PC-3 (cell line): Measurements from ENCODE around the gene PDIA6. TPM values are rescaled to one million over a fixed set of nuclear protein-coding genes. Genes with fewer than 3 reads are reported as not detected.

ENCODE experiments used
- ATAC-seq: fragments of 200-7000 bp; cut with Tn5 transposase; 2 replicates; pipeline ENCODE4 v1.9.1; 2020; ENCODE audit warnings: mild to moderate bottlenecking, moderate library complexity
- BruUV-seq: library from RNA; stranded (reverse); fragments of 400-500 nt; replicated peaks from 2 replicates; lab custom pipeline; 2021; lab: Mats Ljungman, UMichigan
- CTCF ChIA-PET: fragments of 300-600 bp; sonication (Branson Sonifier 250); formaldehyde crosslinking; loops from one replicate; lab custom pipeline; 2022; ENCODE audit warnings: antibody characterized with exemption; lab: Charles Lee
- POLR2A ChIA-PET: fragments of 300-600 bp; sonication (Branson Sonifier 250); formaldehyde crosslinking; loops from one replicate; lab custom pipeline; 2022; ENCODE audit warnings: antibody characterized with exemption; ENCODE audit not compliant: unreplicated experiment; lab: Charles Lee
- DNase-seq: peaks from one replicate; pipeline ENCODE4 v3.0.0-alpha.2; 2015
- H2AFZ ChIP-seq: fragments of 300-600 bp; sonication (generic); 2 replicates; pipeline ENCODE4 v1.6.0; 2016; ENCODE audit warnings: antibody characterized with exemption, low read length
- H3F3A ChIP-seq: fragments of 300-600 bp; sonication (generic); one replicate; pipeline ENCODE4 v1.6.0; 2017; ENCODE audit warnings: antibody characterized with exemption, low read length, control low read depth, mild to moderate bottlenecking; ENCODE audit not compliant: unreplicated experiment
- H3K27ac ChIP-seq: fragments of 300-600 bp; sonication (generic); 2 replicates; pipeline ENCODE4 v1.5.1; 2016; ENCODE audit warnings: mild to moderate bottlenecking, low read length
- H3K27me3 ChIP-seq: fragments of 300-600 bp; sonication (generic); 2 replicates; pipeline ENCODE4 v1.6.1; 2016; ENCODE audit warnings: low read length, mixed read lengths
- H3K36me3 ChIP-seq: fragments of 300-600 bp; sonication (generic); 2 replicates; pipeline ENCODE4 v1.6.1; 2016; ENCODE audit warnings: low read depth, mixed run types, low read length, mixed read lengths
- H3K4me1 ChIP-seq: fragments of 300-600 bp; sonication (generic); 2 replicates; pipeline ENCODE4 v1.5.1; 2016; ENCODE audit warnings: low read length; ENCODE audit not compliant: insufficient read depth
- H3K4me2 ChIP-seq: fragments of 300-600 bp; sonication (generic); 2 replicates; pipeline ENCODE4 v1.6.0; 2016; ENCODE audit warnings: low read length
- H3K4me3 ChIP-seq: fragments of 300-600 bp; sonication (generic); 2 replicates; pipeline ENCODE4 v1.5.1; 2016; ENCODE audit warnings: mild to moderate bottlenecking, low read length, mixed read lengths
- H3K79me2 ChIP-seq: fragments of 300-600 bp; sonication (generic); 2 replicates; pipeline ENCODE4 v1.6.1; 2017; ENCODE audit warnings: low read length, mixed read lengths
- H3K9ac ChIP-seq: fragments of 300-600 bp; sonication (generic); 2 replicates; pipeline ENCODE4 v1.6.0; 2016; ENCODE audit warnings: mild to moderate bottlenecking, low read length
- H3K9me2 ChIP-seq: fragments of 300-600 bp; sonication (generic); replicated peaks from 2 replicates; pipeline ENCODE4 v1.6.1; 2016; ENCODE audit warnings: mixed run types, low read length, mixed read lengths
- H3K9me3 ChIP-seq: fragments of 300-600 bp; sonication (generic); 2 replicates; pipeline ENCODE4 v1.6.1; 2016; ENCODE audit warnings: low read length, mixed read lengths
- H4K20me1 ChIP-seq: fragments of 300-600 bp; sonication (generic); 2 replicates; pipeline ENCODE4 v1.6.1; 2016; ENCODE audit warnings: low read length, mixed read lengths
- CTCF ChIP-seq: fragments of 300-600 bp; sonication (generic); conservative IDR thresholded peaks from 2 replicates; pipeline ENCODE4 v1.5.1; 2017; ENCODE audit warnings: antibody characterized with exemption, low read depth, mild to moderate bottlenecking, low read length
- EZH2 ChIP-seq: fragments of 300-600 bp; sonication (generic); IDR thresholded peaks from one replicate; pipeline ENCODE4 v1.6.1; 2017; ENCODE audit warnings: antibody characterized with exemption, mild to moderate bottlenecking, low read length; ENCODE audit not compliant: unreplicated experiment
- EZH2phosphoT487 ChIP-seq: fragments of 300-600 bp; sonication (generic); IDR thresholded peaks from 2 replicates; pipeline ENCODE4 v1.6.1; 2018; ENCODE audit warnings: mild to moderate bottlenecking, antibody characterized with exemption, low read length, borderline replicate concordance
- intact Hi-C: fragments of 100-400 bp; cut with micrococcal nuclease; formaldehyde crosslinking; loops from 2 replicates; pipeline ENCODE4 v1.9.0; 2023
- total RNA-seq: library from RNA; depleted of rRNA; stranded (reverse); fragments of >200 nt; gene quantifications from 2 replicates; pipeline ENCODE4 v1.2.3, GENCODE V29; 2014

Gene PDIA6
- total RNA-seq, 1 experiment from 2014 or later: 351 TPM

- intact Hi-C loops: no loop called here
- Histone ChIP-seq H3K9me2 (no peaks in the 10 kb centered on the region), H3K27ac (no peak overlapping the region), H3K36me3 (no peaks in the 10 kb centered on the region), H3K79me2 (no peaks in the 10 kb centered on the region), H3K4me1 (peaks cover 8% of the 10 kb centered on the region), H3K4me3 (no peak overlapping the region), H3K9me3 (no peaks in the 10 kb centered on the region), H3F3A (no peaks in the 10 kb centered on the region), H2AFZ (no peak overlapping the region), H4K20me1 (no peaks in the 10 kb centered on the region), H3K9ac (no peak overlapping the region), H3K27me3 (no peaks in the 10 kb centered on the region), H3K4me2 (no peak overlapping the region)
- no TSS peak for BruUV-seq
- ATAC-seq (no peak), DNase-seq (no peak)
- POLR2A ChIA-PET: interaction anchor here (0.6 kb wide), 1 partner anchor 47 kb away, joined by 3 read pairs; no protein-coding TSS in a partner anchor
- CTCF ChIA-PET: no interaction called here
- TF ChIP-seq EZH2 (no peak), CTCF (no peak), EZH2phosphoT487 (no peak)
These were observed 48.3 kb downstream of the PDIA6 start for GRCh38 chr2:10764096-10764785.

GRCh38 chr2:10763461-10763800 is 49.2 kb downstream of the PDIA6 start:
- no TSS peak for BruUV-seq

More at GRCh38 chr2:10763461-10763800, 49.2 kb downstream of the PDIA6 start:
- Histone ChIP-seq H2AFZ (no peak overlapping the region), H3K27me3 (no peaks in the 10 kb centered on the region), H3K79me2 (no peaks in the 10 kb centered on the region), H3K4me3 (no peak overlapping the region), H3K9ac (no peak overlapping the region), H3K9me2 (no peaks in the 10 kb centered on the region), H3F3A (no peaks in the 10 kb centered on the region), H3K9me3 (no peaks in the 10 kb centered on the region), H3K36me3 (no peaks in the 10 kb centered on the region), H3K4me1 (peaks cover 8% of the 10 kb centered on the region), H3K27ac (no peak overlapping the region), H4K20me1 (no peaks in the 10 kb centered on the region), H3K4me2 (no peak overlapping the region)
- CTCF ChIA-PET: no interaction called here
- intact Hi-C loops: no loop called here
- TF ChIP-seq EZH2: no peak
- no peak for TF ChIP-seq CTCF
- TF ChIP-seq EZH2phosphoT487: no peak
- no peak for ATAC-seq
- DNase-seq: no peak
- POLR2A ChIA-PET: no interaction called here
